ENCODE results near the gene RNF112.

The RNF112 gene

GRCh38 chr17:19364699-19365498 lies 46.1 kb upstream of the RNF112 start:
- Histone ChIP-seq H3K9me2 (replicated peaks; ENCODE audit: low read depth, low read length) (no peaks in the 10 kb centered on the region), H3K9me3 (ENCODE audit: insufficient read depth, low read depth, low read length) (no peaks in the 10 kb centered on the region), H2AFZ (ENCODE audit: low read length) (no peak overlapping the region), H3K9ac (ENCODE audit: low read depth, low read length, poor library complexity, severe bottlenecking) (no peak overlapping the region), H3K4me3 (ENCODE audit: low read length, poor library complexity, severe bottlenecking) (no peak overlapping the region), H3K4me1 (ENCODE audit: insufficient read depth, low read length, poor library complexity, severe bottlenecking) (peaks cover 5% of the 10 kb centered on the region), H3K4me2 (ENCODE audit: low read depth, low read length, poor library complexity, severe bottlenecking) (no peak overlapping the region), H3K27me3 (ENCODE audit: insufficient read depth, low read length, poor library complexity, severe bottlenecking) (no peaks in the 10 kb centered on the region), H4K20me1 (ENCODE audit: insufficient read depth, low read length, poor library complexity, severe bottlenecking) (no peaks in the 10 kb centered on the region), H3K36me3 (ENCODE audit: insufficient read depth, low read length) (no peaks in the 10 kb centered on the region), H3F3A (ENCODE audit: low read depth) (no peaks in the 10 kb centered on the region), H3K79me2 (ENCODE audit: insufficient read depth, low read length) (no peaks in the 10 kb centered on the region)
- no peak for TF ChIP-seq EZH2phosphoT487 (IDR thresholded peaks at IDR 0.05; ENCODE audit: borderline replicate concordance)

- no peaks in the 10 kb centered on the region for H3K27me3 ChIP-seq (ENCODE audit: insufficient read depth, low read length, poor library complexity, severe bottlenecking)
- no peaks in the 10 kb centered on the region for H3K9me3 ChIP-seq (ENCODE audit: insufficient read depth, low read depth, low read length)
- no peaks in the 10 kb centered on the region for H3K36me3 ChIP-seq (ENCODE audit: insufficient read depth, low read length)
- H2AFZ ChIP-seq (ENCODE audit: low read length): no peak overlapping the region
- H3K9ac ChIP-seq (ENCODE audit: low read depth, low read length, poor library complexity, severe bottlenecking): no peak overlapping the region
- no peaks in the 10 kb centered on the region for H4K20me1 ChIP-seq (ENCODE audit: insufficient read depth, low read length, poor library complexity, severe bottlenecking)
- H3F3A ChIP-seq (ENCODE audit: low read depth): no peaks in the 10 kb centered on the region
- H3K9me2 ChIP-seq (replicated peaks; ENCODE audit: low read depth, low read length): no peaks in the 10 kb centered on the region
- no peak for TF ChIP-seq EZH2phosphoT487 (IDR thresholded peaks at IDR 0.05; ENCODE audit: borderline replicate concordance)
- TF ChIP-seq CTCF (conservative IDR thresholded peaks at IDR 0.05; ENCODE audit: low read length): no peak
- peaks cover 11% of the 10 kb centered on the region for H3K4me1 ChIP-seq (ENCODE audit: insufficient read depth, low read length, poor library complexity, severe bottlenecking)
- no peak overlapping the region for H3K4me3 ChIP-seq (ENCODE audit: low read length, poor library complexity, severe bottlenecking)
- no peaks in the 10 kb centered on the region for H3K79me2 ChIP-seq (ENCODE audit: insufficient read depth, low read length)
- H3K4me2 ChIP-seq (ENCODE audit: low read depth, low read length, poor library complexity, severe bottlenecking): no peak overlapping the region
Observed at GRCh38 chr17:19365499-19365817, 45.6 kb upstream of the RNF112 start.

- Histone ChIP-seq H3K4me1 (ENCODE audit: insufficient read depth, low read length, poor library complexity, severe bottlenecking) (peaks cover 17% of the 10 kb centered on the region), H3K9ac (ENCODE audit: low read depth, low read length, poor library complexity, severe bottlenecking) (no peak overlapping the region), H3K4me3 (ENCODE audit: low read length, poor library complexity, severe bottlenecking) (no peak overlapping the region), H3K79me2 (ENCODE audit: insufficient read depth, low read length) (no peaks in the 10 kb centered on the region), H2AFZ (ENCODE audit: low read length) (no peak overlapping the region), H3K36me3 (ENCODE audit: insufficient read depth, low read length) (no peaks in the 10 kb centered on the region), H3F3A (ENCODE audit: low read depth) (no peaks in the 10 kb centered on the region), H3K27me3 (ENCODE audit: insufficient read depth, low read length, poor library complexity, severe bottlenecking) (no peaks in the 10 kb centered on the region), H3K9me2 (replicated peaks; ENCODE audit: low read depth, low read length) (no peaks in the 10 kb centered on the region), H4K20me1 (ENCODE audit: insufficient read depth, low read length, poor library complexity, severe bottlenecking) (no peaks in the 10 kb centered on the region), H3K4me2 (ENCODE audit: low read depth, low read length, poor library complexity, severe bottlenecking) (no peak overlapping the region), H3K9me3 (ENCODE audit: insufficient read depth, low read depth, low read length) (no peaks in the 10 kb centered on the region)
- TF ChIP-seq CTCF (conservative IDR thresholded peaks at IDR 0.05; ENCODE audit: low read length): no peak
- TF ChIP-seq EZH2phosphoT487 (IDR thresholded peaks at IDR 0.05; ENCODE audit: borderline replicate concordance): no peak
Observed at GRCh38 chr17:19365833-19366636, 45.0 kb upstream of the RNF112 start.

Data from Loucy (cell line).